GM21360 (cell line): Measurements from ENCODE around the gene HSBP1.

Source experiments
- ATAC-seq: cut with Tn5 transposase; IDR thresholded peaks from one replicate; pipeline ENCODE4 v1.9.1; 2021; ENCODE audit warnings: mild to moderate bottlenecking, moderate library complexity; ENCODE audit not compliant: unreplicated experiment

Gene HSBP1

GRCh38 chr16:83835586-83836566 lies 28.1 kb downstream of the HSBP1 start:
- ATAC-seq, result no peak

GRCh38 chr16:83837566-83837965 lies 29.8 kb downstream of the HSBP1 start:
- no peak for ATAC-seq

GRCh38 chr16:83838151-83838550 lies 30.4 kb downstream of the HSBP1 start:
- no peak for ATAC-seq

- no peak for ATAC-seq
Measured at GRCh38 chr16:83839561-83839960, 31.8 kb downstream of the HSBP1 start.

DNA sequence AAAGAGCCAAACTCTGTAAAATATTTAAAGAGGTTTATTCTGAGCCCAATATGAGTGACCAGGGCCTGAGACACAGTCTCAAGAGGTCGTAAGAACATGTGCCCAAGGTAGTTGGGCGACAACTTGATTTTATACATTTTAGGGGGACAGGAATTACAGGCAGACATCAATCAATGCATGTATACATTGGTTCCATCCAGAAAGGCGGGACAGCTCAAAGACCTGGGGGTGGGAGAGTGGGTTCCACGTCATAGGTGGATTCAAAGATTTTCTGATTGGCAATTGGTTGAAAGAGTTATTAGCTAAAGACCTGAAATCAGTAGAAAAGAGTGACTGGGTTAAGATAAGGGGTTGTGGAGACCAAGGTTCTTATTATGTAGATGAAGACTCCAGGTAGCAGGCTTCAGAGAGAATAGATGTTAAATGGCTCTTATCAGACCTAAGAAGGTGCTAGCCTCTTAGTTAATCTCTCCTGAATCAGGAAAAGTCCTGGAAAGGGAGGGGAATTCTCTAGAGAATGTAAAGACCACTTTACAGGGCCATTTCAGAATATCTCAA lies 32.4 kb downstream of the HSBP1 start:
- no peak for ATAC-seq

DNA sequence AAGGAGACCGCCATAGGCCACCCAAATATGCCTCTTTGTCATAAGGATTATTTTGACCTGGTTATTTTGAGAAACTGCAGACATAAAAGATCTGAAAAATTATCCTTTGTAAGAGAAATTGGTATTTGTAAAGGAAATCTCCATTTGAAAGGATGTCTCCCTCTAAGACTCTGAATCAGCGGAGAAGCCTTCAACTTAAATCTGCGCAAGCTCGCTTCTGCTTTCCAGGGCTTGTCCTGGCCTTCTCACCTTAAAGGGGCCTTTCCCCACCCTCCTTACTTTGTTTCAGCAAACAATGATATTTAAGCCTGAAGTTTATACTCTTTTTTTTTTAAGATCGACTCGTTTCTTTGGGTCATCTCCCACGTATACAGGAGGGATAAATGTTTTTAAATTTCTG lies 34.5 kb downstream of the HSBP1 start:
- no peak for ATAC-seq

GRCh38 chr16:83842756-83843507 lies 35.2 kb downstream of the HSBP1 start:
- no peak for ATAC-seq

GRCh38 chr16:83843657-83844056 lies 35.9 kb downstream of the HSBP1 start:
- no peak for ATAC-seq

DNA sequence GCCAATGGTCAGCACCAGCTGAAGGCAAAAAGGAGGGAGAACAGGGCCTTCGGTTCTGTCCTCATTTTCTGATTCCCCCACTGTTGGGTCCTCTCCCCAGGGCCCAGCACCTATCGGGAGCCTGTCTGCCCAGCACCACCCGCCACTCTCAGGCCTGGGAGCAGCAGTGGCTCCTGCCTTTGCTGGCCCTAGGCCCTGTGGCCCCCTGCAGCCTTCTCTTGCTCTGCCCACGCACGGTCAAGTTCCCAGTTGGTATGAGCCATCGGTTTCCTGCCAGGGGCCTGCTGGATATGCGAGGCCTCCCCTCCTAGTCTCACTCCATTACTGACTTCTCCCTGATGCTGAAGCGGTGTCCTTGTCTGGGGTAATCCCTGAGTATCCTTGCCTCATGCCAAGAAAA lies 37.5 kb downstream of the HSBP1 start:
- ATAC-seq, result no peak

DNA sequence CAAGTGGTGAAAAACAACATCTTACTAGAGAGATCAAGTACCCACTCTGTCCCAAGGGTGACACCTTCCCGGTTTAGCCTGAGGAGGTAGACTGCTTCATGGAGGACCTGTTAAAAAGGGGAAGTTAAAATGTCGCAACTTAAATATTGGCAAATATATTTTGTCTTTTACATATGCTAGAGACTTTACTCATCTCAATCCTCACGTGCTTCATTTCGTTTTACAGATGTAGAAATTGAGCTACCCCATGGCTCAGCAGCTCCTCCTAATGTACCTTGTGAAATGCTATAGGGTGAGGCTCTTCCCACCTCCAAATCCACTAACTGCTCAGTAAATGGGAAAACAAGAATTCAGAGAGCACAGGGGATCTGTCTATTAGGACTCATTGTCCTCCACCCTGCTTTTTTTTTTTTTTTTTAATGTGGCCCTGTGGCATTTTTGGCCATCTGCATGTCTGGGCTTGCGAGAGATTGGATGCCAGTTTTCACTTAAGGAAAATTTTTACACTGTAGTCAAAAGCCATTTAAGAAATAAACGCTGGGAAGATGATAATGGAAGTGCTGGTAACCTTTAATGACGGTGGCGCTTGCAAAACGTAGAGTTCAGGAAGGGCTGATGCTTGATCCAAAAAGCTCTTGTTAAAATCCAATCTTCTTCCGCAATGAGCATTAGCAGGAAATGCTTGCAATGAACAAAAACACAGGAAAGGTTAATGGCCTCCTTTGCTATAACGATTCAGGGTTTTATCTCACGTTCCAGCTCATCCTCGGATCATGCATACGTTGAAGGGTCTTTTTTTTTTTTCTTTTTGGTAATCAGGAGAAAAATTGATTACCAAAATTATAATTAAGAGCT lies 39.8 kb downstream of the HSBP1 start:
- no peak for ATAC-seq

DNA sequence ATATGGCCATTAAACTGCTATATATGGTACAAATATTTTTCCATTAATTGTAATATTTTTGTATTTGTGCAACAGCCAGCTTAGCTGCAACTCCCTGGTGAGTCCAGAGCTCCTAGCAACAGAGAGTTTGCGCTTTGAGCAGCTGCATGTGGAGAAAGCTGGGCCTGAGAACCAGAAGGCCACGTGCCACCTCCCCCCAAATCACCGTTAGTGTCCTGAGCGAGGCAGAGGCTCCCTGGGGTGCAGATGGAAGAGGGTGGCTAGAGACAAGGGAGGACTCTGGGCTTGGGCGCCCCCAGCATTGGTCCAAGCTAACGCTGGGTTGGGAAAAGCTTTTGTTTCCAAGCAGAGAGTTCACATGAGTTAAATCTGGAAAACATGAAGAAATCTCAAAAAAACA lies 41.6 kb downstream of the HSBP1 start:
- no peak for ATAC-seq

GRCh38 chr16:83850947-83851346 lies 43.2 kb downstream of the HSBP1 start:
- ATAC-seq, result no peak

- no peak for ATAC-seq
Measured at GRCh38 chr16:83851473-83851872, 43.7 kb downstream of the HSBP1 start.

GRCh38 chr16:83852774-83853173 lies 45.0 kb downstream of the HSBP1 start:
- ATAC-seq, result no peak

DNA sequence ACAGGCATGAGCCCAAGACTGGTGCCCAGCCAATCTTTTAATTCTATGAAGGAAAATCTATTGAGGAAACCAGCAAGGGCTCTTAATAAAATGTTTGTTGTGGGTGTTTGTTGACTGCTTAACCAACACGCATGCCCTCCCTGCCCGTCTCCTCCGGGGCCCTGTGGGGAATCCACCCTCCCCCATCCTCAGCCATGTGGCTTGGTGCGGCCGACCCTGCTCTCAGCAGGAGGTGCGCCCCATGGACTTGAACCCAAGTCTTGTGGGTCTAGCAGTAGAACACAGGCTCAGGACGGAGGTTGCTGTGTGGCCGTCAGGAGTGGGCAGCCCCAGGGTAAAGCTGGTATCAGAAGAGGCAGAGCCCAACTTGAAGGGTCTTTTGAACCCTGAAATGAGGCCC lies 46.1 kb downstream of the HSBP1 start:
- ATAC-seq, result no peak

- no peak for ATAC-seq
Measured at GRCh38 chr16:83854420-83854819, 46.6 kb downstream of the HSBP1 start.

- no peak for ATAC-seq
Measured at GRCh38 chr16:83856792-83857191, 49.0 kb downstream of the HSBP1 start.

DNA sequence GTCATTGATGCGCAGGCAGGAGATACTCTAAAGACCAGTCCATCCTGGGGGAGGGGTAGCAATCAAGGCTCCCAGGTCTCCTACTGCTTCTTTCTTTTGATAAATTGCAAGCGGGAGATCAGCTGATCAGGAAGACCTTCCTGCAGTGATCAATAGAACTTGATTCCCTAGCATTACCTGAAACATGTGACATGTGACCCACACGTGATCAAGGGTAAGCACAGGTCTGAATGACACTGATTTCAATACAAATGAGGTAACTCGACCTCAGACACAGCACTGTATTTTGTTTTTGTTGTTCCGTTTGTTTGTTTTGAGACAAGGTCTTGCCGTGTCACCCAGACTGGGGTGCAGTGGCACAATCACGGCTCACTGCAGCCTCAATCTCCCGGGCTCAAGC lies 51.5 kb downstream of the HSBP1 start:
- no peak for ATAC-seq

DNA sequence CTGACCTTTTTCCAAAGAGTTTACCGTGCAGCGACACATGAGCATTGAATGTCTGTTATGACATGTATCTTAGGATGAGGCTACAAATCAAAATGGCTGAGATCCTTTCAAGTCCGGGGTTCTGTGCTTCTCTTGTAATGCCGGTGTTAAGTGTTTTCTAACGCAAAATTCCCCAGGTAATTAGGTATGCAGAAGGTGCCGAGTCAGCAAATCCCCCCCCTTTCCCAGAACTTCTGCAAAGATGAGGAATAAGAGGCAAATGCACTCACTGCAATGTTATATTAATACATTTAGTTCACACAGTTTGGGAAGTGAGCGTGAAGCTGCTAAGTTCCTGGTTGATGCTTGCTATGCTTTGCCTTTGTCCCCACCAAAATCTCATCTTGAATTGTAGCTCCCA lies 54.9 kb downstream of the HSBP1 start:
- no peak for ATAC-seq

DNA sequence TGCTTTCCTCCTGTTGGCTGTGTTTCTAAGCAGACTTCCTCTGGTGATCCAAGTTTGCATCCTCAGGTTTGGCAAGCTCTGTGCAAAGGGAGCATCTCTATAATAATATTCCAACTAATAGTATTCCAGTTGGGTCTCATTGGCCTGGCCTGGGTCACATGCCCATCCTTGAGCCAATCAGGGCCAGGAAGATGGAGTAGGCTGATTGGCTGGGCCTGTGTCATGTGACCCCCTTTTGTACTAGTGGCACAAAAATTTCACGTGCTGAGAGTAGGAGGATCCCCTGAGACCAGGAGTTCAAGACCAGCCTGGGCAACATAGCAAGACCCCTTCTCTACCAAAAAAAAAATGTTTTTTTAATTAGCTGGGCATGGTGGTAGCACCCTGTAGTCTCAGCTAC lies 55.9 kb downstream of the HSBP1 start:
- ATAC-seq, result no peak
